GM12878 (cell line): ENCODE results near the gene TSHZ3. TPM values are rescaled to one million over a fixed set of nuclear protein-coding genes. Genes with fewer than 3 reads are reported as not detected.

Experiments
- ATAC-seq: fragments of 200-7000 bp; cut with Tn5 transposase; 3 replicates; pipeline ENCODE4 v1.9.1; 2020; ENCODE audit warnings: mild to moderate bottlenecking, moderate library complexity
- BruUV-seq: library from RNA; stranded (reverse); fragments of 400-500 nt; replicated peaks from 2 replicates; lab custom pipeline; 2021; lab: Mats Ljungman, UMichigan
- CTCF ChIA-PET: fragments of 300-600 bp; sonication (Branson Sonifier 250); formaldehyde crosslinking; extraction: SDS; loops from one replicate; lab custom pipeline; 2021; ENCODE audit warnings: inconsistent platforms; lab: Yijun Ruan, JAX
- POLR2A ChIA-PET: fragments of 350-600 bp; formaldehyde crosslinking; extraction: SDS; loops from one replicate; lab custom pipeline; 2021; ENCODE audit warnings: inconsistent platforms; lab: Charles Lee
- RAD21 ChIA-PET: fragments of 300-600 bp; sonication (Branson Sonifier 250); formaldehyde crosslinking; loops from one replicate; lab custom pipeline; 2023; ENCODE audit warnings: antibody characterized with exemption; ENCODE audit not compliant: unreplicated experiment; lab: Charles Lee
- SMC1A ChIA-PET: fragments of 300-600 bp; sonication (Branson Sonifier 250); formaldehyde crosslinking; loops from one replicate; lab custom pipeline; 2023; ENCODE audit not compliant: unreplicated experiment, uncharacterized antibody; lab: Charles Lee
- DNase-seq: peaks from one replicate; pipeline ENCODE4 v3.0.0-alpha.2; 2011; ENCODE audit warnings: low read depth, low spot score
- FAIRE-seq: peaks from 3 replicates; lab custom pipeline; 2011; peaks lifted over from hg19 to GRCh38; lab: Jason Lieb, UNC
- H2AFZ ChIP-seq: 2 replicates; pipeline ENCODE4 v1.6.0; 2011; ENCODE audit warnings: low read depth, low read length, control low read depth; ENCODE audit not compliant: control insufficient read depth
- H3K27ac ChIP-seq: 2 replicates; pipeline ENCODE4 v1.5.1; 2011; ENCODE audit warnings: control low read depth; ENCODE audit not compliant: control insufficient read depth, insufficient read depth
- H3K27me3 ChIP-seq, 2 experiments: replicated peaks in 1 of 2; 2 replicates each; pipeline versions ENCODE4 v1.6.0 to v1.6.1; 2011; ENCODE audit warnings: low read length in 1 of 2; ENCODE audit not compliant: control insufficient read depth in 2 of 2, insufficient read depth in 2 of 2
- H3K36me3 ChIP-seq, 2 experiments: 2 replicates each; pipeline ENCODE4 v1.5.1; 2011; ENCODE audit warnings: low read length in 1 of 2; ENCODE audit not compliant: control insufficient read depth in 2 of 2, insufficient read depth in 2 of 2
- H3K4me1 ChIP-seq: 2 replicates; pipeline ENCODE4 v1.6.1; 2011; ENCODE audit warnings: mild to moderate bottlenecking, low read length, moderate library complexity, mixed read lengths; ENCODE audit not compliant: control insufficient read depth, insufficient read depth
- H3K4me2 ChIP-seq: 2 replicates; pipeline ENCODE4 v1.6.0; 2011; ENCODE audit warnings: control low read depth; ENCODE audit not compliant: control insufficient read depth, insufficient read depth
- H3K4me3 ChIP-seq: fragments of 200-600 bp; sonication (generic); 2 replicates; pipeline ENCODE4 v1.5.1; 2016
- H3K79me2 ChIP-seq: 2 replicates; pipeline ENCODE4 v1.6.0; 2011; ENCODE audit warnings: low read length; ENCODE audit not compliant: control insufficient read depth, insufficient read depth
- H3K9ac ChIP-seq: 2 replicates; pipeline ENCODE4 v1.8.0; 2011; ENCODE audit warnings: low read length, control low read depth, mixed read lengths; ENCODE audit not compliant: control insufficient read depth, insufficient read depth
- H3K9me3 ChIP-seq: replicated peaks from 3 replicates; pipeline ENCODE4 v1.5.1; 2011; ENCODE audit warnings: mild to moderate bottlenecking, low read length; ENCODE audit not compliant: control insufficient read depth, insufficient read depth
- H4K20me1 ChIP-seq: 2 replicates; pipeline ENCODE4 v1.6.0; 2011; ENCODE audit not compliant: control insufficient read depth, insufficient read depth
- CHD1 ChIP-seq: IDR thresholded peaks from 2 replicates; pipeline ENCODE4 v1.6.1; 2012; ENCODE audit warnings: low read depth, low read length, improper control_type of control experiment
- EZH2 ChIP-seq: IDR thresholded peaks from 2 replicates; pipeline ENCODE4 v1.6.1; 2012; ENCODE audit warnings: low read depth, mild to moderate bottlenecking, control low read depth, inconsistent platforms, low read length, borderline replicate concordance; ENCODE audit not compliant: control insufficient read depth
- FOS ChIP-seq: IDR thresholded peaks from 3 replicates; pipeline ENCODE4 v1.6.1; 2011; ENCODE audit warnings: borderline replicate concordance; ENCODE audit not compliant: insufficient read length; ENCODE audit errors: extremely low read depth
- KLF5 ChIP-seq: fragments of 450-650 bp; IDR thresholded peaks from 2 replicates; pipeline ENCODE4 v1.6.1; 2014; ENCODE audit warnings: mild to moderate bottlenecking; ENCODE audit not compliant: partially characterized antibody
- SIX5 ChIP-seq: IDR thresholded peaks from 2 replicates; pipeline ENCODE4 v1.6.1; 2011; ENCODE audit warnings: mild to moderate bottlenecking, low read depth, low read length, moderate library complexity; ENCODE audit not compliant: severe bottlenecking
- TCF7 ChIP-seq: IDR thresholded peaks from 2 replicates; pipeline ENCODE4 v1.6.1; 2014; ENCODE audit warnings: antibody characterized with exemption, borderline replicate concordance
- ZBTB40 ChIP-seq: fragments of 450-650 bp; IDR thresholded peaks from 2 replicates; pipeline ENCODE4 v1.6.1; 2016; ENCODE audit warnings: mild to moderate bottlenecking, moderate library complexity, borderline replicate concordance
- ZNF24 ChIP-seq: fragments of 450-650 bp; IDR thresholded peaks from 2 replicates; pipeline ENCODE4 v1.6.1; 2017; ENCODE audit warnings: antibody characterized with exemption, mild to moderate bottlenecking
- WGBS: methylation state at CpG from one replicate; pipeline ENCODE4 v1.1.6; 2016; ENCODE audit warnings: low lambda C conversion rate; ENCODE audit not compliant: insufficient replicate concordance, insufficient coverage; ENCODE audit errors: missing lambda C conversion rate; 5-methylcytosine and 5-hydroxymethylcytosine counted together
- in situ Hi-C: fragments of 300-500 bp; cut with MboI; formaldehyde crosslinking; loops from 9 replicates; pipeline ENCODE4 v1.14.3; 2018; ENCODE audit warnings: mixed read lengths
- intact Hi-C: fragments of 100-400 bp; cut with micrococcal nuclease; formaldehyde crosslinking; loops from one replicate; pipeline ENCODE4 v1.14.2; 2022; ENCODE audit not compliant: unreplicated experiment
- polyA plus RNA-seq, 11 experiments: library from polyadenylated mRNA; depleted of rRNA in 4 of 11; unstranded in 6 of 11; stranded (reverse) in 5 of 11; fragments of >200 nt; fragmentation: Nextera tagmentation in 4 of 11; fragmentation: Illumina TruSeq in 1 of 11; extraction: Ambion mirVana in 4 of 11; extraction: Trizol in 1 of 11; gene quantifications; 1 replicate in 1 of 11; 2 replicates in 10 of 11; pipeline versions ENCODE4 v1.2.1 to v1.2.3, GENCODE V29; 2011 to 2016; ENCODE audit warnings: inconsistent platforms in 2 of 11, missing spikeins in 2 of 11, low read depth in 1 of 11
- total RNA-seq, 4 experiments: library from RNA; depleted of rRNA in 3 of 4; stranded (reverse); fragments of >200 nt in 3 of 4; fragmentation: Illumina TruSeq in 1 of 4; extraction: Trizol in 1 of 4; gene quantifications; 2 replicates each; pipeline versions ENCODE4 v1.2.1 to v1.2.3, GENCODE V29; 2013 to 2021

The TSHZ3 gene
- total and polyA plus RNA-seq, 10 of the 15 experiments (the other 5 are each of a cell fraction or from before 2014, with no cell fraction given) = 0.23 TPM; not detected in 9

DNA sequence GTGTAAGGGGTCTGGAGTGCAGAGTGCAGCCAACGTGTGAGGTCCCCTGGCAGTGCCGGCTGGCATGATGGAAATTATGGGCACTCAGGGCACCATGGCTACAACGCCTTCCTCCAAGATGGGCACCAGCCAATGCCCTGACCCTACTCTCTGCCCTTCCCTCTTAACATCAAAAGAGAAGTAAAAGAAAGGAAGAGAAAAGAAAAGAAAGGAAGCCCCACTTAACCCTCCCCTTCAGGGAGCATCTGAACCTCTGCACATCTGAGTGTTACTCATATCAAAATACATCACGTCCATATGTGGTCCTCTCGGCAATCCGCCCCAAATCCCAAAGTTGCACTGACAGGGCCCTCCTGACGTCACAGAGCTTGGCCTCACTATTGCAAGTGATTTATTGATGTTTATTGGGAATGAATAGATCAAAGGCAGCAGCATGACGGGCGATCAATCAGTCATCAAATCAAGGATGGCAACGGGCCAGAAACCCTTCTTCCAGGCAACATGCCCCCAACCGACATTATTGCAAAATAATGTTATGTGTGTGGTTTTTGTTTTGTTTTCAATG, 1.3 kb downstream of the TSHZ3 start:
- no peak for DNase-seq
- no peaks in the 10 kb centered on the region for H3K79me2 ChIP-seq
- no peak overlapping the region for H3K4me3 ChIP-seq
- no peak for ATAC-seq
- no peak overlapping the region for H2AFZ ChIP-seq
- no peaks in the 10 kb centered on the region; the same call in 2 of the 3 replicates for H3K9me3 ChIP-seq
- no peak overlapping the region for H3K9ac ChIP-seq
- ChIA-PET CTCF (no interaction called here), SMC1A (no interaction called here), RAD21 (no interaction called here), POLR2A (no interaction called here)
- H3K36me3 ChIP-seq = no peaks in the 10 kb centered on the region
- in situ Hi-C loops (no loop called here), intact Hi-C loops (no loop called here)
- TF ChIP-seq KLF5 (no peak), TCF7 (no peak), SIX5 (no peak), FOS (no peak)
- no peak for FAIRE-seq
- H3K27ac ChIP-seq = no peak overlapping the region
- no peaks in the 10 kb centered on the region for H3K4me1 ChIP-seq
- no TSS peak for BruUV-seq
- 22% methylated on average over 11 of the region's 11 CpGs for WGBS
- H4K20me1 ChIP-seq = no peaks in the 10 kb centered on the region
- H3K4me2 ChIP-seq = no peak overlapping the region
- H3K27me3 ChIP-seq = no peaks in the 10 kb centered on the region; a peak in 1 of 4 replicates

DNA sequence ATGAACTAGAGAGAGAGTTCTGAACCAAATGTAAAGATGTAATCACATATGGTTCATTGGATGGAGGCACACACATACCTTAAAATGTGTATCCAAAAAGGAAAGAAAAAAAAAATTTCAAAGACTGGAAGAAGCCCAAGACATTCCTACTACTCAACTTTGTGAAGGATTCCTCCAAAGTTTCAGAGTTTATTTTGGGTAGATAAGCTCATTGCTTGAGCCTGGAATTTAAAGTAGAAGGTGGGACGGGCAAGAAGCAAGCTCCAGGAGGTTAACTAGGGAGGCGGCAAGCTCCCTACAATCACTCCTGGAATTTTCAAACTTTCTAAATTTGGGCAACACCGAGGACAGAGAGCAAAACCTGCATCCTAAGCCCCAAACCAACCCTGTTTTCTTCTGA, 1.9 kb downstream of the TSHZ3 start:
- in situ Hi-C loops = no loop called here
- WGBS = 23% methylated on average over 3 of the region's 3 CpGs
- Histone ChIP-seq H3K27ac (no peak overlapping the region), H4K20me1 (no peaks in the 10 kb centered on the region)
- ChIA-PET POLR2A (no interaction called here), RAD21 (no interaction called here)
- no peak for ATAC-seq
- BruUV-seq = no TSS peak
- no peak for TF ChIP-seq EZH2
- TF ChIP-seq ZBTB40 = no peak
- TF ChIP-seq ZNF24 = no peak
- TF ChIP-seq CHD1 = no peak
- TF ChIP-seq, all 136 proteins: peak for 0
- FAIRE-seq (no peak), DNase-seq (no peak)
- Histone ChIP-seq H3K4me1 (no peaks in the 10 kb centered on the region), H3K27me3 (no peaks in the 10 kb centered on the region; a peak in 1 of 4 replicates), H3K9me3 (no peaks in the 10 kb centered on the region; the same call in 2 of the 3 replicates), H3K4me2 (no peak overlapping the region), H3K36me3 (no peaks in the 10 kb centered on the region), H3K9ac (no peak overlapping the region), H3K4me3 (no peak overlapping the region), H2AFZ (no peak overlapping the region), H3K79me2 (no peaks in the 10 kb centered on the region)
- CTCF ChIA-PET = no interaction called here
- SMC1A ChIA-PET = no interaction called here
- intact Hi-C loops = no loop called here
